Activated CD4-positive, alpha-beta T cell treated with anti-CD3 and anti-CD28 coated beads for 1 hour (primary cell): Measurements from ENCODE around the gene RPTN.
"Not testable (repeated sequence)": the region's sequence is repeated elsewhere in the genome, so short reads cannot be mapped to it uniquely, and the experiment has no call there.

Experiments used
- DNase-seq: peaks from one replicate; pipeline ENCODE4 v3.0.0-alpha.2; 2020

The RPTN gene

GRCh38 chr1:152165286-152166077 lies 6.5 kb upstream of the RPTN start:
- DNase-seq, result no peak

- no peak for DNase-seq
These were observed 5.6 kb upstream of the RPTN start for GRCh38 chr1:152164517-152165136.

- no peak for DNase-seq
These were observed 3.9 kb upstream of the RPTN start for GRCh38 chr1:152162792-152163463.

- DNase-seq, result no peak
These were observed 1.5 kb upstream of the RPTN start for GRCh38 chr1:152160576-152160975.

GRCh38 chr1:152153996-152154395 lies 5.0 kb downstream of the RPTN start:
- DNase-seq, result no peak

- no peak for DNase-seq
These were observed 7.4 kb downstream of the RPTN start for GRCh38 chr1:152151646-152152045.

GRCh38 chr1:152148981-152149380 lies 10.0 kb downstream of the RPTN start:
- no peak for DNase-seq

- DNase-seq, result no peak
These were observed 11.0 kb downstream of the RPTN start for GRCh38 chr1:152148051-152148450.

- DNase-seq, result no peak
These were observed 13.3 kb downstream of the RPTN start for GRCh38 chr1:152145769-152146168.

GRCh38 chr1:152144674-152145183 lies 14.3 kb downstream of the RPTN start:
- not testable (repeated sequence) for DNase-seq

GRCh38 chr1:152143150-152143887 lies 15.7 kb downstream of the RPTN start:
- no peak for DNase-seq

GRCh38 chr1:152141971-152142584 lies 16.9 kb downstream of the RPTN start:
- DNase-seq, result no peak

- no peak for DNase-seq
These were observed 21.8 kb downstream of the RPTN start for GRCh38 chr1:152137215-152137614.

- DNase-seq, result no peak
These were observed 28.8 kb downstream of the RPTN start for GRCh38 chr1:152130186-152130585.

GRCh38 chr1:152127673-152128072 lies 31.4 kb downstream of the RPTN start:
- DNase-seq, result no peak

GRCh38 chr1:152125834-152126443 lies 33.1 kb downstream of the RPTN start:
- DNase-seq, result no peak

GRCh38 chr1:152118915-152119314 lies 40.1 kb downstream of the RPTN start:
- no peak for DNase-seq

- no peak for DNase-seq
These were observed 43.7 kb downstream of the RPTN start, which contains the start of gene TCHH for GRCh38 chr1:152115344-152115743. Gene TCHH (minus strand): TSS chr1:152115444. CDS start chr1:152114080, 1,364 bp downstream.

GRCh38 chr1:152112885-152113432 lies 46.1 kb downstream of the RPTN start:
- DNase-seq, result no peak

- no peak for DNase-seq
These were observed 46.7 kb downstream of the RPTN start for GRCh38 chr1:152112101-152112884.

GRCh38 chr1:152111515-152111968 lies 47.5 kb downstream of the RPTN start:
- no peak for DNase-seq
